GM19240 (cell line): ENCODE measurements around the gene CES4A.
"Not testable (repeated sequence)": the region's sequence is repeated elsewhere in the genome, so short reads cannot be mapped to it uniquely, and the experiment has no call there.

Experiments
- DNase-seq: peaks from one replicate; pipeline ENCODE4 v3.0.0; 2011; ENCODE audit warnings: low spot score; ENCODE audit not compliant: insufficient read length

The CES4A gene

DNA sequence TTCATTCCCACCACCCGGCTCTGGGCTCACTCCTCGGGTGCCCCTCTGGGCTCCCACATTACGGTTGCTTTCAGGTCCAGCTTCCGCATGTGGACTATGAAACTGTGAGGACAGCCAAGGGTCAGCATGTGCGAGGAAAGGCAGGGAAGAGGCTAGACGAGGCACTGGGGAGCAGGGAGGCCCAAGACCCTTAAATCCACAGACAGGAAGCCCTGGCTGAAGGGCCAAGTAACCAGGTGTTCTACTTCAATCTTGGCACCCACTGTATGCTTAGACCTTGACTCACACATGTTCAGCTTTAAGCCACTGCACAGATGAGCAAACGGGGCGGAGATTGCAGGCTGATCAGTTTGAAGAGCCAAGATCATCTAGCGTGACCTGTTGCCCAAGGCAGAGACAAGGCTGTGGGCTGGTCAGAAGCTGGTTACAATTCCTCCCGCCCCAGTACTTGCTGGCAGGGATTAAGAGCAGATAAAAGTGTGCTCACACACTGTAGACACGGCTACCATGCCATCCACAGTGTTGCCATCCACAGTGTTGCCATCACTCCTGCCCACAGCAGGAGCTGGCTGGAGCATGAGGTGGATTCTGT lies at the start of gene CES4A:
CES4A (plus strand) TSS at position 393 of the 592 bp plus-strand sequence; CDS start at position 577, 184 bp downstream.
- no peak for DNase-seq

GRCh38 chr16:66939366-66939765 lies 49.0 kb upstream of the CES4A start:
- no peak for DNase-seq

GRCh38 chr16:66940236-66940635 lies 48.2 kb upstream of the CES4A start:
- DNase-seq: no peak

GRCh38 chr16:66942981-66943380 lies 45.4 kb upstream of the CES4A start:
- DNase-seq: no peak

GRCh38 chr16:66943426-66944053 lies 44.8 kb upstream of the CES4A start:
- no peak for DNase-seq

- DNase-seq: no peak
These were observed 44.3 kb upstream of the CES4A start for GRCh38 chr16:66944054-66944441.

GRCh38 chr16:66944971-66945370 lies 43.4 kb upstream of the CES4A start:
- DNase-seq: not testable (repeated sequence)

DNA sequence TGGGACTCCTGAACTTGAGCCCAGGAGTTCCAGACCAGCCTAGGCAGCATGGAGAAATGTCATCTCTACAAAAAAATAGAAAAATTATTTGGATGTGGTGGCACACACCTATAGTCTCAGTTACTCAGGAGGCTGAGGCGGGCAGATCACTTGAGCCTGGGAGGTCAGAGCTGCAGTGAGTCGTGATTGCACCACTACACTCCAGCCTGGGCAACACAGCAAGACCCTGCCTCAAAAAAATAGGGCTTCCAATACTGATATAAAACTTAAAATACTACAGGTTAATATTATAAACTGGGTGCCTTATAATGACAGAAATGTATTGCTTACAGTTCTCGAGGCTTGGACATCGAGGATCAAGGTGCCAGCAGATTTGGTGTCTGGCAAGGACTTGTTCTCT lies 42.5 kb upstream of the CES4A start:
- no peak for DNase-seq

GRCh38 chr16:66946541-66946940 lies 41.8 kb upstream of the CES4A start:
- no peak for DNase-seq

DNA sequence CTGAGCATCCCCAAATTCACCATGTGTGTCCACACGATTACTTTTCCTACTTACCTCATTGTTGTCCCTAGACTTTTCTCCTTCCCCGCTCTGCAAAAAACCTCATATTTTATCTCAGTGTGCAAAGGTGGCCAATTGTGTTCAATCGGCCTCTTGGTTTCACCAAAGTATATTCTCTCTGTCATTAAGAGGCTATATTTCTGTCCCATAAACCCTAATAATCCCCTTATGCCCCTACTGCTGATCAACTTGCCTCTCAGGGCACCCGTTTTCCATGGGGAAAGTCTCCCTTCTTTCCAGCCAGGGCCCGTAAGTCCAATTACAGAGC lies 41.5 kb upstream of the CES4A start:
- no peak for DNase-seq

DNA sequence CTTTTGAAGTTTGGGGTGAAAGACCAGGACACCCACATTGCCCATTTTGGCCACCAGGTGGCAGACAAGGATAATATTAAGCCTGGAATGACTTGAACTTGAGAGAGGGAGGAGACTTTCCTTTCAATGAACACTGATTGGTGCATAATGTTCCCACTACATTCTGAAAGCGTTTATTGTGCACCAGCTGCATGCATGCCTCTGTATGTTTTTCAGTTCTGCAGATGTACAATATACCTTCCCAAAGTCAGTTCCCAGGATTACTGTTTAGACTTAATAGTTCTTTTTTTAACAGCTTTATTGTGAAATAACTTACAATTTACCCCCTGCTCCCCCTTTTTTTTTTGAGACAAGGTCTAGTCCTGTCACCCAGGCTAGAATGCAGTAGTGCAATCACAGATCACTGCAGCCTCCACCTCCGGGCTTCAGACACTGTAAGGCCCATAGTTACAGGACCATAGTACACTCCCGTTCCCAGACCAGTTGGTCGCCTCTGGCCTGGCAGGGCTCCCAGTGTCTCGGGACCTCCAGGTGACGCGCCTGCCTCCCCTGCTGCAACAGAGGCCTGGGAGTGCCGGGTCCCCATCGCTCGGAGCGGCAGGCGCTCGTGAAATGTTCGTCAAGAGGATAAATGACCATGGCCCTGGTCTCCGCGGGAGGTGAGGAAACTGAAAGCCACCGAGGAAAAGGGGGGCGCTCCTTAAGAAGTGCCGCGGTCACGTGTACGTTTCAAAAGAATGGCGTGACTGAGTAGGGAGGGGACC lies 40.9 kb upstream of the CES4A start:
- DNase-seq: peak; percentile 71

GRCh38 chr16:66948134-66948836 lies 40.1 kb upstream of the CES4A start:
- DNase-seq: no peak

- no peak for DNase-seq
These were observed 39.6 kb upstream of the CES4A start for GRCh38 chr16:66948837-66949225.

GRCh38 chr16:66949472-66949871 lies 38.9 kb upstream of the CES4A start:
- no peak for DNase-seq

- no peak for DNase-seq
These were observed 38.0 kb upstream of the CES4A start for GRCh38 chr16:66950437-66950836.

- DNase-seq: no peak
These were observed 37.2 kb upstream of the CES4A start for GRCh38 chr16:66950971-66951790.

GRCh38 chr16:66952430-66953110 lies 35.8 kb upstream of the CES4A start:
- DNase-seq: no peak

DNA sequence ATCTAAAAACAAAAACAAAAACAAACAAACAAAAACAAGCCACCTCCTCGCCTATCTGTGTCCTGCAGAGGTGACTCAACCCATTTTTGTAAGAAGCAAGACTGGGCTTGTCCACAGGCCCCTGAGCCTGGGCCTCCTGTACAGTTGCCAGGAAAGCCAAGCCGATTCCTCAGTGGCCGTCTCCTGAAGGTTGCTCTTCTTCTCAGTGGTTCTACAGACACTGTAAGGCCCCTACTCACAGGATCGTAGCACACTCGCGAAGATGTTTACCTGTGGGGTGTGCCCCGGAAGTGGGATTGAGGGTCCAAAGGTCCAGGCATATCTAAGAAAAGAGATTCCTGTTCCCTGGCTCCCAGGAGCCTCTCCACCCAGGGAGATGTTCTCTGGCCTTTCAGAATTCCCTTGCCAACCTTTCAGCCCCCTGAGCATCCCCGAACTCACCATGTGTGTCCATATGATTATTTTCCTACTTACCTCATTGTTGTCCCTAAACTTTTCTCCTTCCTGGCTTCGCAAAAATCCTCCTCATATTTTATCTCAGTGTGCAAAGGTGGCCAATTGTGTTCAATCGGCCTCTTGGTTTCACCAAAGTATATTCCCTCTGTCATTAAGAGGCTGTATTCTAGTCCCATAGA lies 34.8 kb upstream of the CES4A start:
- DNase-seq: no peak

GRCh38 chr16:66954097-66954659 lies 34.2 kb upstream of the CES4A start:
- DNase-seq: peak; percentile 68
